Endothelial cell of umbilical vein (primary cell): Measurements from ENCODE around the gene MSANTD2. TPM values are rescaled to one million over a fixed set of nuclear protein-coding genes. Genes with fewer than 3 reads are reported as not detected.
A peak's percentile ranks its signal among the peaks of the same experiment; 100 is the strongest.
"Not testable (repeated sequence)": the region's sequence is repeated elsewhere in the genome, so short reads cannot be mapped to it uniquely, and the experiment has no call there.

ENCODE experiments used
- BruUV-seq: library from RNA; stranded (reverse); fragments of 400-500 nt; replicated peaks from 2 replicates; lab custom pipeline; 2021; lab: Mats Ljungman, UMichigan
- CTCF ChIA-PET: fragments of 300-600, 350-600 bp; sonication (Branson Sonifier 250); formaldehyde crosslinking; loops from one replicate; lab custom pipeline; 2021; ENCODE audit warnings: antibody characterized with exemption, inconsistent platforms; lab: Charles Lee
- POLR2A ChIA-PET: fragments of 300-600, 350-600 bp; sonication (Branson Sonifier 250); formaldehyde crosslinking; loops from one replicate; lab custom pipeline; 2021; ENCODE audit warnings: antibody characterized with exemption, inconsistent platforms; lab: Charles Lee
- DNase-seq: peaks from one replicate; pipeline ENCODE4 v3.0.0-alpha.2; 2011; ENCODE audit warnings: low read depth, low spot score
- FAIRE-seq: peaks from 2 replicates; lab custom pipeline; 2011; peaks lifted over from hg19 to GRCh38; lab: Jason Lieb, UNC
- H2AFZ ChIP-seq: 2 replicates; pipeline ENCODE4 v1.6.0; 2012; ENCODE audit warnings: low read depth, low read length, control low read depth, inconsistent platforms
- H3K27ac ChIP-seq: 2 replicates; pipeline ENCODE4 v1.5.1; 2011; ENCODE audit warnings: low read depth, mild to moderate bottlenecking, control low read depth, low read length, moderate library complexity; ENCODE audit not compliant: insufficient read depth
- H3K27me3 ChIP-seq, 2 experiments: 2 replicates each; pipeline versions ENCODE4 v1.6.0 to v1.6.1; 2011; ENCODE audit warnings: low read length in 2 of 2, mixed read lengths in 1 of 2; ENCODE audit not compliant: control insufficient read depth in 2 of 2, insufficient read depth in 2 of 2
- H3K36me3 ChIP-seq, 2 experiments: 2 replicates in 1 of 2; 3 replicates in 1 of 2; pipeline ENCODE4 v1.5.1; 2011; ENCODE audit warnings: low read length in 2 of 2, mild to moderate bottlenecking in 1 of 2, moderate library complexity in 1 of 2; ENCODE audit not compliant: control insufficient read depth in 2 of 2, insufficient read depth in 2 of 2; ENCODE audit errors: extremely low read depth in 1 of 2
- H3K4me1 ChIP-seq: 3 replicates; pipeline ENCODE4 v1.5.1; 2011; ENCODE audit warnings: mild to moderate bottlenecking, low read length; ENCODE audit not compliant: control insufficient read depth, insufficient read depth; ENCODE audit errors: extremely low read depth
- H3K4me2 ChIP-seq: 2 replicates; pipeline ENCODE4 v1.6.1; 2011; ENCODE audit warnings: low read length, control low read depth, mixed read lengths; ENCODE audit not compliant: insufficient read depth
- H3K4me3 ChIP-seq, 3 experiments: fragments of 200-600 bp in 1 of 3; sonication (generic), shearing (Covaris generic) in 1 of 3; replicated peaks in 1 of 3; 2 replicates each; pipeline ENCODE4 v1.5.1; 2011 to 2016; ENCODE audit warnings: control low read depth in 3 of 3, low read length in 3 of 3, mild to moderate bottlenecking in 2 of 3, inconsistent platforms in 1 of 3, low read depth in 1 of 3, moderate library complexity in 1 of 3; ENCODE audit not compliant: insufficient read depth in 1 of 3
- H3K79me2 ChIP-seq: 2 replicates; pipeline ENCODE4 v1.6.0; 2012; ENCODE audit warnings: low read length, inconsistent platforms; ENCODE audit not compliant: control insufficient read depth, insufficient read depth
- H3K9ac ChIP-seq: replicated peaks from 2 replicates; pipeline ENCODE3; 2011; ENCODE audit warnings: low read length, control low read depth; ENCODE audit not compliant: insufficient read depth; ENCODE audit errors: extremely low read depth
- H3K9me1 ChIP-seq: replicated peaks from 3 replicates; pipeline ENCODE4 v1.6.0; 2011; ENCODE audit warnings: mild to moderate bottlenecking, low read length; ENCODE audit not compliant: control insufficient read depth, insufficient read depth; ENCODE audit errors: extremely low read depth
- H3K9me3 ChIP-seq: replicated peaks from 2 replicates; pipeline ENCODE4 v1.5.1; 2012; ENCODE audit warnings: low read length, inconsistent platforms; ENCODE audit not compliant: control insufficient read depth, insufficient read depth
- H4K20me1 ChIP-seq: replicated peaks from 2 replicates; pipeline ENCODE3; 2011; ENCODE audit warnings: mild to moderate bottlenecking, low read length; ENCODE audit not compliant: control insufficient read depth, insufficient read depth; ENCODE audit errors: extremely low read depth
- EZH2 ChIP-seq: IDR thresholded peaks from 2 replicates; pipeline ENCODE4 v1.6.1; 2012; ENCODE audit warnings: borderline replicate concordance, low read depth, mild to moderate bottlenecking, moderate library complexity, low read length, inconsistent platforms; ENCODE audit not compliant: severe bottlenecking
- FOS ChIP-seq: IDR thresholded peaks from 2 replicates; pipeline ENCODE4 v1.6.1; 2011; ENCODE audit warnings: mild to moderate bottlenecking, low read length, moderate library complexity, borderline replicate concordance; ENCODE audit not compliant: insufficient read depth
- GATA2 ChIP-seq: IDR thresholded peaks from 2 replicates; pipeline ENCODE4 v1.7.0; 2011; ENCODE audit warnings: low read depth, mild to moderate bottlenecking, moderate library complexity, mixed read lengths, low read length; ENCODE audit not compliant: insufficient read length, insufficient read depth
- JUN ChIP-seq: IDR thresholded peaks from 2 replicates; pipeline ENCODE4 v1.6.1; 2011; ENCODE audit warnings: borderline replicate concordance, low read depth; ENCODE audit not compliant: insufficient read length, insufficient read depth
- MYC ChIP-seq: IDR thresholded peaks from one replicate; pipeline ENCODE4 v1.6.1; 2011; ENCODE audit warnings: mild to moderate bottlenecking, low read depth, low read length
- POLR2A ChIP-seq: IDR thresholded peaks from 2 replicates; pipeline ENCODE4 v1.6.1; 2012; ENCODE audit warnings: low read depth, mild to moderate bottlenecking, control low read depth, low read length
- POLR2AphosphoS5 ChIP-seq: IDR thresholded peaks from 2 replicates; pipeline ENCODE4 v1.6.1; 2012; ENCODE audit warnings: low read depth, mild to moderate bottlenecking, control low read depth, low read length, moderate library complexity; ENCODE audit not compliant: insufficient read depth
- dilution Hi-C: fragments of 300-500 bp; cut with MboI; formaldehyde crosslinking; loops from one replicate; pipeline ENCODE4 v1.15.0; 2019; ENCODE audit warnings: low sequenced_read_pairs; ENCODE audit not compliant: extremely low pct_ligation_motif_present
- intact Hi-C: fragments of 100-400 bp; cut with micrococcal nuclease; formaldehyde crosslinking; loops from one replicate; pipeline ENCODE4 v1.10.0; 2022
- polyA plus RNA-seq, 4 experiments: library from polyadenylated mRNA; depleted of rRNA in 3 of 4; stranded (reverse) in 3 of 4; unstranded in 1 of 4; fragments of >200 nt; gene quantifications; 2 replicates each; pipeline versions ENCODE4 v1.2.1 to v1.2.3, GENCODE V29; 2011 to 2012; ENCODE audit warnings: missing spikeins in 1 of 4
- total RNA-seq: library from RNA; stranded (reverse); gene quantifications from 2 replicates; pipeline ENCODE4 v1.2.3, GENCODE V29; 2021
- TF ChIP-seq, protein P1 (sequence below): IDR thresholded peaks from 2 replicates; pipeline ENCODE4 v1.6.1; 2011; ENCODE audit not compliant: insufficient read depth, insufficient read length
- TF ChIP-seq, protein P2 (sequence below), 2 donors: IDR thresholded peaks; 1 replicate in 1 of 2; 2 replicates in 1 of 2; pipeline ENCODE4 v1.5.1; 2011; ENCODE audit warnings: low read length in 2 of 2, mild to moderate bottlenecking in 2 of 2, moderate library complexity in 2 of 2, control low read depth in 1 of 2, inconsistent platforms in 1 of 2, low read depth in 1 of 2; ENCODE audit not compliant: insufficient read depth in 1 of 2; ENCODE audit errors: extremely low read depth in 1 of 2

MSANTD2 gene
- total and polyA plus RNA-seq, 2 donors (not counting 3 experiments of a cell fraction or from before 2014, with no cell fraction given): 5.5 to 23.2 TPM

- dilution Hi-C loops, FAIRE-seq, H3K9me1 ChIP-seq, H3K36me3 ChIP-seq, POLR2A ChIA-PET, H3K27me3 ChIP-seq, H3K9me3 ChIP-seq, H3K4me3 ChIP-seq, H3K9ac ChIP-seq, H2AFZ ChIP-seq, H3K4me2 ChIP-seq, H4K20me1 ChIP-seq, DNase-seq, BruUV-seq: not testable (repeated sequence)
- Histone ChIP-seq H3K4me1 (peaks cover 34% of the 10 kb centered on the region), H3K79me2 (peaks cover 13% of the 10 kb centered on the region), H3K27ac (peak overlapping the region; percentile 86)
- CTCF ChIA-PET: interaction anchor here (2.1 to 6.6 kb wide), 7 partner anchors 8 to 127 kb away, joined by 9 to 54 read pairs (median 25); no protein-coding TSS in a partner anchor
- intact Hi-C loops: loop anchor here (1.0 kb wide), 2 partner anchors 7 to 12 kb away; no protein-coding TSS in a partner anchor
Observed at GRCh38 chr11:124770959-124771358, 29.2 kb downstream of the MSANTD2 start.

DNA sequence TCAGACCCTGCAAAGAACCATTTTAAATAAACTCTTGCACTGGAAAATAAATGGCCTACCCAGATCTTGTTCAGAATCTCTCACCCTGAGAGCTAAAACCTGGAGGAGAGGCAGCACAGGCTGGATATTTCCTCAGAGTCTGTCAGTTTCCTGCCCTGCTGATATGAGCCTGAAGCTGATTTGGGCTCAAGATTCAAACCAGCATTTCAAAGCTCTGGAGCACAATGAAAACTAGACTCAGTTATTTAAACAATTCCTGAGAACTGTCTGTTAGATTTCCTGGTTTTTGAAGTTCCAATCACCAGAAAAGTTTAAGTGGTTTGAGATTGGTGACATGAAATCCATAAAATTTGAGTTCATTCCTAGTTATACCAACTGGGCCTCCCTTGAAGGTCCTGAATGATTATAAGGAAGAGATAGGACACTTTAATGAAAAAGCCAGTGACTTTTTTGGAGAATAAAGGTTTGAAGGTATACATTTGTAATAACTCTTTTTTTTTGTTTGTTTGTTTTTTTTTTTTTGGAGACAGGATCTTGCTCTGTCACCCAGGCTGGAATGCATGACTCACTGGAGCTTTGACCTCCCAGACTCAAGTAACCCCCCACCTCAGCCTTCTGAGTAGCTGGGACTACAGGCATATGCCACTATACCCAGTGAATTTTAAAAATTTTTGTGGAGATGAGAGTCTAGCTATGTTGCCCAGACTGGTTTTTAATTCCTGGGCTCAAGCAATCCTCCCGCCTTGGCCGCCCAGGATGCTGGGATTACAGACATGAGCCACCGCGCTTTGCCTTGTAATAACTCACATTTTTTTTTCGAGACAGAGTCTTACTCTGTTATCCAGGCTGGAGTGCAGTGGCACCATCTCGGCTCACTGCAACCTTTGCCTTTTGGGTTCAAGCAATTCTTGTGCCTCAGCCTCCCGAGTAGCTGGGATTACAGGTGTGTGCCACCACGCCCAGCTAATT lies 30.1 kb downstream of the MSANTD2 start:
- Histone ChIP-seq H3K27ac (peak overlapping the region; percentile 86), H3K9me3 (no peaks in the 10 kb centered on the region), H2AFZ (no peak overlapping the region), H3K36me3 (peaks cover 0 to 2% of the 10 kb centered on the region in 2 experiments), H3K27me3 (no peaks in the 10 kb centered on the region), H3K9me1 (no peaks in the 10 kb centered on the region), H4K20me1 (no peaks in the 10 kb centered on the region), H3K4me3 (no peak overlapping the region), H3K4me1 (peaks cover 34% of the 10 kb centered on the region), H3K9ac (peak overlapping the region; percentile 58), H3K4me2 (peak overlapping the region; percentile 74), H3K79me2 (peaks cover 5% of the 10 kb centered on the region)
- ChIA-PET POLR2A (interaction anchor here (0.7 to 0.9 kb wide), 3 partner anchors 16 to 147 kb away, joined by 3 to 5 read pairs (median 3); partner anchors contain the start of gene TBRG1), CTCF (interaction anchor here (0.7 to 6.6 kb wide), 14 partner anchors 9 to 126 kb away, joined by 3 to 54 read pairs (median 10); partner anchors contain the start of gene MSANTD2)
- peak; percentile 87 for TF ChIP-seq FOS
- TF ChIP-seq EZH2: no peak
- peak; percentile 72 for TF ChIP-seq POLR2AphosphoS5
- TF ChIP-seq GATA2: peak; percentile 66
- TF ChIP-seq JUN: peak; percentile 77
- TF ChIP-seq MYC: no peak
- TF ChIP-seq, protein P1, sequence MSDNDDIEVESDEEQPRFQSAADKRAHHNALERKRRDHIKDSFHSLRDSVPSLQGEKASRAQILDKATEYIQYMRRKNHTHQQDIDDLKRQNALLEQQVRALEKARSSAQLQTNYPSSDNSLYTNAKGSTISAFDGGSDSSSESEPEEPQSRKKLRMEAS: no peak
- TF ChIP-seq, protein P2, sequence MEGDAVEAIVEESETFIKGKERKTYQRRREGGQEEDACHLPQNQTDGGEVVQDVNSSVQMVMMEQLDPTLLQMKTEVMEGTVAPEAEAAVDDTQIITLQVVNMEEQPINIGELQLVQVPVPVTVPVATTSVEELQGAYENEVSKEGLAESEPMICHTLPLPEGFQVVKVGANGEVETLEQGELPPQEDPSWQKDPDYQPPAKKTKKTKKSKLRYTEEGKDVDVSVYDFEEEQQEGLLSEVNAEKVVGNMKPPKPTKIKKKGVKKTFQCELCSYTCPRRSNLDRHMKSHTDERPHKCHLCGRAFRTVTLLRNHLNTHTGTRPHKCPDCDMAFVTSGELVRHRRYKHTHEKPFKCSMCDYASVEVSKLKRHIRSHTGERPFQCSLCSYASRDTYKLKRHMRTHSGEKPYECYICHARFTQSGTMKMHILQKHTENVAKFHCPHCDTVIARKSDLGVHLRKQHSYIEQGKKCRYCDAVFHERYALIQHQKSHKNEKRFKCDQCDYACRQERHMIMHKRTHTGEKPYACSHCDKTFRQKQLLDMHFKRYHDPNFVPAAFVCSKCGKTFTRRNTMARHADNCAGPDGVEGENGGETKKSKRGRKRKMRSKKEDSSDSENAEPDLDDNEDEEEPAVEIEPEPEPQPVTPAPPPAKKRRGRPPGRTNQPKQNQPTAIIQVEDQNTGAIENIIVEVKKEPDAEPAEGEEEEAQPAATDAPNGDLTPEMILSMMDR (IDR thresholded peaks at IDR 0.05; ENCODE audit: extremely low read depth in 1 of 2, insufficient read depth in 1 of 2, low read depth in 1 of 2, low read length in 2 of 2): no peak
- TF ChIP-seq POLR2A: peak; percentile 41
- DNase-seq (peak; percentile 72), FAIRE-seq (peak; percentile 87)
- dilution Hi-C loops: no loop called here
- TSS peak; percentile 55 for BruUV-seq
- intact Hi-C loops: loop anchor here (1.0 kb wide), 2 partner anchors 8 to 11 kb away; no protein-coding TSS in a partner anchor
